Glomerular visceral epithelial cell (primary cell): ENCODE results near the gene RHOT2.
A peak's percentile ranks its signal among the peaks of the same experiment; 100 is the strongest.

Source experiments
- DNase-seq: peaks from one replicate; pipeline ENCODE4 v3.0.0-alpha.2; 2016; ENCODE audit errors: extremely low spot score

Gene RHOT2

GRCh38 chr16:667780-668518 lies at the start of gene RHOT2:
Gene RHOT2 (plus strand): TSS chr16:668132. CDS start chr16:668200, 68 bp downstream.
- DNase-seq: peak; percentile 90

GRCh38 chr16:619476-620100 lies 48.3 kb upstream of the RHOT2 start:
- no peak for DNase-seq

GRCh38 chr16:620700-621525 lies 47.0 kb upstream of the RHOT2 start:
- DNase-seq: no peak

GRCh38 chr16:621526-622105 lies 46.3 kb upstream of the RHOT2 start:
- no peak for DNase-seq

GRCh38 chr16:622920-623280 lies 45.0 kb upstream of the RHOT2 start:
- no peak for DNase-seq

- DNase-seq: no peak
These were observed 43.3 kb upstream of the RHOT2 start for GRCh38 chr16:624526-625070.

- no peak for DNase-seq
These were observed 42.6 kb upstream of the RHOT2 start for GRCh38 chr16:625117-625976.

- no peak for DNase-seq
These were observed 41.8 kb upstream of the RHOT2 start for GRCh38 chr16:625977-626765.

GRCh38 chr16:626787-627453 lies 41.0 kb upstream of the RHOT2 start:
- DNase-seq: peak; percentile 91

GRCh38 chr16:627454-628239 lies 40.3 kb upstream of the RHOT2 start:
- DNase-seq: peak; percentile 37

GRCh38 chr16:628321-629061 lies 39.4 kb upstream of the RHOT2 start:
- DNase-seq: no peak

GRCh38 chr16:629185-629832 lies 38.6 kb upstream of the RHOT2 start:
- DNase-seq: no peak

GRCh38 chr16:629833-630248 lies 38.1 kb upstream of the RHOT2 start:
- no peak for DNase-seq

- DNase-seq: no peak
These were observed 37.6 kb upstream of the RHOT2 start for GRCh38 chr16:630249-630814.

GRCh38 chr16:630815-631405 lies 37.0 kb upstream of the RHOT2 start, which contains the start of gene WFIKKN1:
Gene WFIKKN1 (plus strand): TSS chr16:630985. CDS start chr16:631254, 269 bp downstream.
- DNase-seq: peak; percentile 31

- no peak for DNase-seq
These were observed 36.0 kb upstream of the RHOT2 start for GRCh38 chr16:631808-632358.
